BJ (cell line): ENCODE results near the gene NSDHL. TPM values are rescaled to one million over a fixed set of nuclear protein-coding genes. Genes with fewer than 3 reads are reported as not detected.
A peak's percentile ranks its signal among the peaks of the same experiment; 100 is the strongest.

ENCODE experiments used
- CTCF ChIA-PET: fragments of 350-600 bp; formaldehyde crosslinking; extraction: SDS; loops from one replicate; lab custom pipeline; 2021; ENCODE audit warnings: antibody characterized with exemption, inconsistent platforms; lab: Yijun Ruan, JAX
- POLR2A ChIA-PET: fragments of 300-600 bp; sonication (Branson Sonifier 250); formaldehyde crosslinking; extraction: SDS; loops from one replicate; lab custom pipeline; 2021; ENCODE audit warnings: antibody characterized with exemption; lab: Charles Lee
- DNase-seq: peaks from one replicate; pipeline ENCODE4 v3.0.0-alpha.2; 2011; ENCODE audit warnings: low read depth
- H3K27me3 ChIP-seq: 2 replicates; pipeline ENCODE4 v1.6.0; 2011; ENCODE audit warnings: low read length; ENCODE audit not compliant: control insufficient read depth, insufficient read depth
- H3K36me3 ChIP-seq: 2 replicates; pipeline ENCODE4 v1.5.1; 2011; ENCODE audit warnings: low read length; ENCODE audit not compliant: control insufficient read depth, insufficient read depth
- H3K4me3 ChIP-seq: 2 replicates; pipeline ENCODE4 v1.5.1; 2011; ENCODE audit warnings: low read depth, mild to moderate bottlenecking, control low read depth, low read length
- CTCF ChIP-seq: IDR thresholded peaks from 2 replicates; pipeline ENCODE4 v1.5.1; 2011; ENCODE audit warnings: low read depth, mild to moderate bottlenecking, control low read depth, inconsistent platforms, low read length, moderate library complexity; ENCODE audit not compliant: insufficient read depth
- polyA plus RNA-seq: library from polyadenylated mRNA; depleted of rRNA; stranded (reverse); fragments of >200 nt; gene quantifications from 2 replicates; pipeline ENCODE4 v1.2.3, GENCODE V29; 2011; rRNA removed

The NSDHL gene
- polyA plus RNA-seq, 1 experiment = 13.7 TPM

GRCh38 chrX:152913910-152914309 lies 83.0 kb downstream of the NSDHL start:
- TF ChIP-seq CTCF = no peak
- Histone ChIP-seq H3K36me3 (no peaks in the 10 kb centered on the region), H3K4me3 (no peak overlapping the region), H3K27me3 (no peaks in the 10 kb centered on the region)
- ChIA-PET CTCF (interaction anchor here (1.0 to 2.5 kb wide), 3 partner anchors 8 to 273 kb away, joined by 4 to 12 read pairs (median 4); no protein-coding TSS in a partner anchor), POLR2A (no interaction called here)
- DNase-seq = no peak

GRCh38 chrX:152915541-152916241 lies 84.8 kb downstream of the NSDHL start:
- H3K4me3 ChIP-seq = no peak overlapping the region
- peak; percentile 57 for TF ChIP-seq CTCF
- no peak for DNase-seq
- no peaks in the 10 kb centered on the region for H3K36me3 ChIP-seq
- ChIA-PET POLR2A (no interaction called here), CTCF (interaction anchor here (0.8 to 2.5 kb wide), 5 partner anchors 10 to 21 kb away, joined by 3 to 15 read pairs (median 3); no protein-coding TSS in a partner anchor)
- no peaks in the 10 kb centered on the region for H3K27me3 ChIP-seq

GRCh38 chrX:152917656-152918579 lies 87.1 kb downstream of the NSDHL start:
- H3K4me3 ChIP-seq = no peak overlapping the region
- no peaks in the 10 kb centered on the region for H3K36me3 ChIP-seq
- ChIA-PET POLR2A (no interaction called here), CTCF (no interaction called here)
- no peaks in the 10 kb centered on the region for H3K27me3 ChIP-seq
- DNase-seq = no peak
- TF ChIP-seq CTCF = no peak

GRCh38 chrX:152918707-152919106 lies 87.8 kb downstream of the NSDHL start:
- DNase-seq = no peak

More at GRCh38 chrX:152918707-152919106, 87.8 kb downstream of the NSDHL start:
- TF ChIP-seq CTCF = no peak
- CTCF ChIA-PET = no interaction called here
- POLR2A ChIA-PET = no interaction called here
- no peaks in the 10 kb centered on the region for H3K36me3 ChIP-seq
- H3K27me3 ChIP-seq = no peaks in the 10 kb centered on the region
- H3K4me3 ChIP-seq = no peak overlapping the region

Other genes starting within 250 kb of the NSDHL start
- gene GABRQ, start 193.2 kb upstream of the NSDHL start, polyA plus RNA-seq = not detected in 2 replicates
- 0.06 TPM in 1 of 2 replicates, not detected in the other for gene MAGEA3, start 132.3 kb upstream of the NSDHL start, polyA plus RNA-seq
- gene CSAG2, start 121.8 kb upstream of the NSDHL start, polyA plus RNA-seq = not detected in 2 replicates
- gene MAGEA2B, start 116.4 kb upstream of the NSDHL start, polyA plus RNA-seq = not detected in 2 replicates
- not detected in 2 replicates for gene CSAG1, start 97.3 kb upstream of the NSDHL start, polyA plus RNA-seq
- gene MAGEA12, start 97.3 kb upstream of the NSDHL start, polyA plus RNA-seq = not detected in 2 replicates
- gene MAGEA2, start 77.2 kb upstream of the NSDHL start, polyA plus RNA-seq = not detected in 2 replicates
- not detected in 2 replicates for gene CSAG3, start 71.8 kb upstream of the NSDHL start, polyA plus RNA-seq
- not detected in 2 replicates for gene MAGEA6, start 61.4 kb upstream of the NSDHL start, polyA plus RNA-seq
- gene CETN2, start 306 bp upstream of the NSDHL start, polyA plus RNA-seq = 19.1 and 44.5 TPM in 2 replicates
- gene ZNF185, start 67.0 kb downstream of the NSDHL start, polyA plus RNA-seq = 7.6 and 8.3 TPM in 2 replicates
- not detected in 2 replicates for gene PNMA5, start 163.1 kb downstream of the NSDHL start, polyA plus RNA-seq
- 0.09 and 0.13 TPM in 2 replicates for gene PNMA3, start 225.4 kb downstream of the NSDHL start, polyA plus RNA-seq
- 0.88 and 1.3 TPM in 2 replicates for gene PNMA6A, start 241.4 kb downstream of the NSDHL start, polyA plus RNA-seq